A673 (cell line): Measurements from ENCODE around the gene VSIR.

Source experiments
- EZH2 ChIP-seq: fragments of 200-600 bp; sonication (generic); IDR thresholded peaks from 2 replicates; pipeline ENCODE4 v1.6.1; 2017; ENCODE audit warnings: borderline replicate concordance, low read depth, mild to moderate bottlenecking, mixed read lengths, antibody characterized with exemption, low read length; ENCODE audit not compliant: poor library complexity, severe bottlenecking
- TF ChIP-seq, protein P1 (sequence below): fragments of 300-800, 200-600 bp; sonication (generic); conservative IDR thresholded peaks from 2 replicates; pipeline ENCODE4 v1.5.1; 2017; ENCODE audit warnings: low read depth, mild to moderate bottlenecking, antibody characterized with exemption, low read length, moderate library complexity, mixed read lengths

- TF ChIP-seq, protein P1, sequence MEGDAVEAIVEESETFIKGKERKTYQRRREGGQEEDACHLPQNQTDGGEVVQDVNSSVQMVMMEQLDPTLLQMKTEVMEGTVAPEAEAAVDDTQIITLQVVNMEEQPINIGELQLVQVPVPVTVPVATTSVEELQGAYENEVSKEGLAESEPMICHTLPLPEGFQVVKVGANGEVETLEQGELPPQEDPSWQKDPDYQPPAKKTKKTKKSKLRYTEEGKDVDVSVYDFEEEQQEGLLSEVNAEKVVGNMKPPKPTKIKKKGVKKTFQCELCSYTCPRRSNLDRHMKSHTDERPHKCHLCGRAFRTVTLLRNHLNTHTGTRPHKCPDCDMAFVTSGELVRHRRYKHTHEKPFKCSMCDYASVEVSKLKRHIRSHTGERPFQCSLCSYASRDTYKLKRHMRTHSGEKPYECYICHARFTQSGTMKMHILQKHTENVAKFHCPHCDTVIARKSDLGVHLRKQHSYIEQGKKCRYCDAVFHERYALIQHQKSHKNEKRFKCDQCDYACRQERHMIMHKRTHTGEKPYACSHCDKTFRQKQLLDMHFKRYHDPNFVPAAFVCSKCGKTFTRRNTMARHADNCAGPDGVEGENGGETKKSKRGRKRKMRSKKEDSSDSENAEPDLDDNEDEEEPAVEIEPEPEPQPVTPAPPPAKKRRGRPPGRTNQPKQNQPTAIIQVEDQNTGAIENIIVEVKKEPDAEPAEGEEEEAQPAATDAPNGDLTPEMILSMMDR: no peak
- no peak for TF ChIP-seq EZH2
Observed at GRCh38 chr10:71763352-71764127, 9.8 kb downstream of the VSIR start.
